ENCODE results near the gene DRC7.
"Not testable (repeated sequence)": the region's sequence is repeated elsewhere in the genome, so short reads cannot be mapped to it uniquely, and the experiment has no call there.

The DRC7 gene

GRCh38 chr16:57734925-57735754, 40.5 kb downstream of the DRC7 start:
- peak; percentile 93 to 94 for DNase-seq (ENCODE audit: low read depth in 2 of 2)

GRCh38 chr16:57735755-57736418, 41.3 kb downstream of the DRC7 start, which contains the start of gene KATNB1:
Gene KATNB1, plus strand, starts transcription at chr16:57735770. Its CDS starts 1,474 bp downstream, at chr16:57737244.
- no peak for DNase-seq (ENCODE audit: low read depth in 2 of 2)

GRCh38 chr16:57736419-57737351, 42.1 kb downstream of the DRC7 start:
- no peak for DNase-seq (ENCODE audit: low read depth in 2 of 2)

- DNase-seq (ENCODE audit: low read depth in 2 of 2): no peak
Measured at GRCh38 chr16:57738844-57739243, 44.2 kb downstream of the DRC7 start.

- no peak for DNase-seq (ENCODE audit: low read depth in 2 of 2)
Measured at GRCh38 chr16:57739756-57740422, 45.3 kb downstream of the DRC7 start.

GRCh38 chr16:57740423-57741071, 45.9 kb downstream of the DRC7 start:
- no peak for DNase-seq (ENCODE audit: low read depth in 2 of 2)

- DNase-seq (ENCODE audit: low read depth in 2 of 2): no peak
Measured at GRCh38 chr16:57741660-57742191, 47.1 kb downstream of the DRC7 start.

- DNase-seq (ENCODE audit: low read depth in 2 of 2): no peak
Measured at GRCh38 chr16:57742543-57742942, 47.9 kb downstream of the DRC7 start.

- no peak for DNase-seq (ENCODE audit: low read depth in 2 of 2)
Measured at GRCh38 chr16:57743458-57743857, 48.9 kb downstream of the DRC7 start.

- no peak for DNase-seq (ENCODE audit: low read depth in 2 of 2)
Measured at GRCh38 chr16:57743886-57744641, 49.5 kb downstream of the DRC7 start.

GRCh38 chr16:57744642-57744903, 50.0 kb downstream of the DRC7 start:
- no peak for DNase-seq (ENCODE audit: low read depth in 2 of 2)

GRCh38 chr16:57745768-57746167, 51.2 kb downstream of the DRC7 start:
- DNase-seq (ENCODE audit: low read depth in 2 of 2): no peak

GRCh38 chr16:57746316-57746715, 51.7 kb downstream of the DRC7 start:
- DNase-seq (ENCODE audit: low read depth in 2 of 2): not testable (repeated sequence)

GRCh38 chr16:57747091-57747490, 52.5 kb downstream of the DRC7 start:
- no peak for DNase-seq (ENCODE audit: low read depth in 2 of 2)

GRCh38 chr16:57747496-57747895, 52.9 kb downstream of the DRC7 start:
- DNase-seq (ENCODE audit: low read depth in 2 of 2): no peak

GRCh38 chr16:57747996-57748395, 53.4 kb downstream of the DRC7 start:
- no peak for DNase-seq (ENCODE audit: low read depth in 2 of 2)

GRCh38 chr16:57748596-57748995, 54.0 kb downstream of the DRC7 start:
- no peak for DNase-seq (ENCODE audit: low read depth in 2 of 2)

- no peak for DNase-seq (ENCODE audit: low read depth in 2 of 2)
Measured at GRCh38 chr16:57749101-57749692, 54.6 kb downstream of the DRC7 start.

GRCh38 chr16:57749856-57750452, 55.3 kb downstream of the DRC7 start:
- DNase-seq (ENCODE audit: low read depth in 2 of 2): no peak
